Measurements from ENCODE around the gene CDIP1. TPM values are rescaled to one million over a fixed set of nuclear protein-coding genes. Genes with fewer than 3 reads are reported as not detected.

The CDIP1 gene
- total RNA-seq, 1 donor from 2014 or later = 9.8 TPM

DNA sequence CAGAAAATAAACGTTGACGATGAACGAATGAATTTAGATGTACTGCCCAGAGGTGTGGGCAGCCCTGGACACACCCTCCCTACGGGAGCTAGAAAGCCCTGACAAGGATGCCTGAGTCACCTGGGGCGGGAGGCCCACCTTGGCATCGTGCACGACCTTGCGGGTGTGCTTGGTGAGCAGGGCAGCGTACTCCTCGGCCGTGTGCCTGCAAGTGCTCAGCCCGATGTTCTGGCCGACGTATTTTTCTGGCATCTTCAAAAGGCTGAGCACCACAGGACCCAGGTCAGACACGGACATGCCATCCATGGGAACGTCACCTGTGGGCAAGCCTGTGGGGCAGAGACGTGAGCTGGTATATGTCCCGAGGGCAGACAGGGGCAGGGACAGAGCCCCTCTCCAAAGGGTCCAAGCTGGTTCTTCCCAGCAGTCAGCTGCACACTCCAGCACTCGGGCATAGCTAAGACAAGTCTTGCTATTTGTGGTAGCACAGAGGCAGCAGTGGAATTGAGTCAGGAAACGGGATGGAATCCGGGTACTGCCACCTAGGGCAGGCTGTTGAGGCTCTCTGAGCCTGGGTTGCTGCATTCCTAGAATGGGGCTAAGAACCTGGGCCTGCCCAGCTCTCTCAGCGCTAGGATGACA lies 74.9 kb downstream of the CDIP1 start:
- FAIRE-seq (no peak), DNase-seq (ENCODE audit: low spot score in 2 of 2) (no peak)

DNA sequence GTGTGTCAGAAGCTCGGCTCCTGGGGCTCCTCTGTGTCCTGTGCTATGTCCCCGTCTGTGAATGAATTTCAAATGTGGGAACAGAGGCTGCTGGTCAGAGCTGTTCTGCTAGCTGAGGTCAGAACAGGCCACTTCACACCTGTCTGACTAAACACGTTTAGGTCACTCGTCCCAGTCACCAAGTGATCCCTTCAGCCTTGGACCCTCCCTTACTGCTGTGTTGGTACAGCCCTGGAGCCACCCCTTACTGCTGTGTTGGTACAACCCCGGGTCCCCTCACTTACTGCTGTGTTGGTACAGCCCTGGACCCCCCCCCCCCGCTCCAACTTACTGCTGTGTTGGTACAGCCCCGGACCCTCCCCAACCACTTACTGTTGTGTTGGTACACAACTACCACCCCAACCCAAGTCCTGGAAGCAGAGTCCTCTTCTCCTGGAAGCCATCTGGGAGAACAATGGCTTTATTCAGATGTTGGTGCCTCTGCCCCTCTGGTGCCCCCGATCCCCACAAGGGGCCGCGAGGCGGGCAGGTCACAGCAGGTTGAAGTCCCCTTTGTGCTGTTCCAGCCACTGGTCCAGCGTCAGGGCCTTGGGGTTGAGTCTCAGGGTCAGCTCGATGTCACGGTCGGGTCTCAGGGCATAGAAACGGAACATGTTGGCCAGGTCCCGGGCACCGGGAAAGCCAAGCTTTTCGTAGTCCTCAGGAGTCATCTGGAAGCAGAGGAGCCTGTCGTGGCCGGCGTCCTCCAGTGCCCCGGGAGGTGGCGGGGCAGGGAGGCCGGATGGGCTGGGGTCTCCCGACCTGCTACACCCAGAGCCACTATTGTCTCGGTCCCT lies 77.1 kb downstream of the CDIP1 start:
- DNase-seq (ENCODE audit: low spot score in 2 of 2) = no peak
- no peak for FAIRE-seq

GRCh38 chr16:4460936-4461249 lies 77.7 kb downstream of the CDIP1 start:
- no peak for DNase-seq (ENCODE audit: low spot score in 2 of 2)
- no peak for FAIRE-seq

Other genes with a start within 250 kb of the CDIP1 start
- 8.6 TPM for gene GLIS2, start 222.7 kb downstream of the CDIP1 start, total RNA-seq
- gene PAM16, start 187.5 kb downstream of the CDIP1 start, total RNA-seq = 28.5 TPM
- gene VASN, start 166.9 kb downstream of the CDIP1 start, total RNA-seq = 1.6 TPM
- gene CORO7, start 122.2 kb downstream of the CDIP1 start, total RNA-seq = 39.1 TPM
- gene DNAJA3, start 112.9 kb downstream of the CDIP1 start, total RNA-seq = 42.8 TPM
- gene NMRAL1, start 64.1 kb downstream of the CDIP1 start, total RNA-seq = 62.0 TPM
- 39.5 TPM for gene HMOX2, start 62.4 kb downstream of the CDIP1 start, total RNA-seq
- 0.41 TPM for gene C16orf96, start 17.6 kb upstream of the CDIP1 start, total RNA-seq
- gene UBALD1, start 76.1 kb upstream of the CDIP1 start, total RNA-seq = 1.6 TPM
- 33.4 TPM for gene MGRN1, start 86.1 kb upstream of the CDIP1 start, total RNA-seq
- 34.6 TPM for gene NUDT16L1, start 154.8 kb upstream of the CDIP1 start, total RNA-seq
- 26.1 TPM for gene ANKS3, start 195.5 kb upstream of the CDIP1 start, total RNA-seq
- gene DNAAF8, start 195.8 kb upstream of the CDIP1 start, total RNA-seq = 1.2 TPM
- 7.7 TPM for gene ZNF500, start 228.4 kb upstream of the CDIP1 start, total RNA-seq
- gene SEPTIN12, start 249.6 kb upstream of the CDIP1 start, total RNA-seq = not detected